ENCODE data around the gene ESR2. TPM values are rescaled to one million over a fixed set of nuclear protein-coding genes. Genes with fewer than 3 reads are reported as not detected.
"Not testable (repeated sequence)": the region's sequence is repeated elsewhere in the genome, so short reads cannot be mapped to it uniquely, and the experiment has no call there.

The ESR2 gene
- total RNA-seq, 4 donors from 2014 or later = 0.51 TPM; not detected in 3

DNA sequence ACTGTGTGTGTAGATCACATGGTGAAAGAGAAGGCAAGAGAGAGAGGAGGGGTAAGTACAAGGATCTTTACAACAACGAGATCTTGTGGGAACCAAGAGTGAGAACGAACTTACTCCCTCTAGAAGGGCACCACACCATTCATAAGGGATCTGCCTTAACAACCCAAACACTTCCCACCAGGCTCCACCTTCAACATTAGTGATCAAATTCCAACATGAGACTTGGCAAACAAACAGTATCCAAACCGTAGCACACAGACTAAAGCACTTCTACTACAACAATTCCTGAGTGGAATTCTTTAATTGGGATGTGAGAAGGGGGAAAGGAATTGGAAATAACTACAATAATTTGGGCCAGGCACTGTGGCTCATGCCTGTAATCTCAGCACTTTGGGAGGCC is 35.0 kb upstream of the ESR2 start:
- in situ Hi-C loops (cut with MboI; ENCODE audit: low sequenced_read_pairs in 4 of 4) = loop anchor here in 1 of 4 donors (25.0 kb wide), 1 partner anchor 308 kb away; no protein-coding TSS in a partner anchor

DNA sequence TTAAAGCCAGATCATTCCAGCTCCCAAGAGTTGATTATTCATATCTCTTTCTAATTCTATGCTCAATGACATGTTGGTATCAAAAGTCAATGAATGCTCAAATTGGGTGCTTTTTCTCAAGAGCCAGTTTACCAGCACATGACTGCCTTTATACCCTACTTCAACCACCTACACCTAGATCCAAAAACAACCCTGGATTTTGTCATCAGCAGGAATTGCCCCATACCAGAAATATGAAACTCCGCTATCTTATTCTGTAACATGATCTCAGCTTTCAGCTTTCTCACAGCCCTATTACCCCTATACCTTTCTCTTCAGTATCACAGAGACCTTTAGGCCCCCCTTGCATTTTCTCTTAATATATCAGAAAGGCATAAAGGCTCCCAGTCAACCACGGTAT is 32.3 kb upstream of the ESR2 start:
- H3K4me1 ChIP-seq = no peaks in the 10 kb centered on the region
- H3K27me3 ChIP-seq = no peaks in the 10 kb centered on the region
- no peaks in the 10 kb centered on the region for H3K9me3 ChIP-seq
- DNase-seq = no peak
- intact Hi-C loops (cut with DNase I; ENCODE audit: low total_unique reads) (no loop called here), in situ Hi-C loops (cut with MboI; ENCODE audit: low sequenced_read_pairs in 4 of 4) (loop anchor here in 1 of 4 donors (25.0 kb wide), 1 partner anchor 311 kb away; no protein-coding TSS in a partner anchor)
- no peak overlapping the region for H3K4me3 ChIP-seq
- H3K27ac ChIP-seq = no peak overlapping the region
- TF ChIP-seq, protein P1, sequence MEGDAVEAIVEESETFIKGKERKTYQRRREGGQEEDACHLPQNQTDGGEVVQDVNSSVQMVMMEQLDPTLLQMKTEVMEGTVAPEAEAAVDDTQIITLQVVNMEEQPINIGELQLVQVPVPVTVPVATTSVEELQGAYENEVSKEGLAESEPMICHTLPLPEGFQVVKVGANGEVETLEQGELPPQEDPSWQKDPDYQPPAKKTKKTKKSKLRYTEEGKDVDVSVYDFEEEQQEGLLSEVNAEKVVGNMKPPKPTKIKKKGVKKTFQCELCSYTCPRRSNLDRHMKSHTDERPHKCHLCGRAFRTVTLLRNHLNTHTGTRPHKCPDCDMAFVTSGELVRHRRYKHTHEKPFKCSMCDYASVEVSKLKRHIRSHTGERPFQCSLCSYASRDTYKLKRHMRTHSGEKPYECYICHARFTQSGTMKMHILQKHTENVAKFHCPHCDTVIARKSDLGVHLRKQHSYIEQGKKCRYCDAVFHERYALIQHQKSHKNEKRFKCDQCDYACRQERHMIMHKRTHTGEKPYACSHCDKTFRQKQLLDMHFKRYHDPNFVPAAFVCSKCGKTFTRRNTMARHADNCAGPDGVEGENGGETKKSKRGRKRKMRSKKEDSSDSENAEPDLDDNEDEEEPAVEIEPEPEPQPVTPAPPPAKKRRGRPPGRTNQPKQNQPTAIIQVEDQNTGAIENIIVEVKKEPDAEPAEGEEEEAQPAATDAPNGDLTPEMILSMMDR (IDR thresholded peaks at IDR 0.05 in 4 of 5, conservative IDR thresholded peaks at IDR 0.05 in 1 of 5) = no peak
- no peak for TF ChIP-seq POLR2A (IDR thresholded peaks at IDR 0.05)
- H3K36me3 ChIP-seq = no peaks in the 10 kb centered on the region
- no peak for ATAC-seq

More for the DNA sequence above, 35.0 kb upstream of the ESR2 start:
- intact Hi-C loops (cut with DNase I; ENCODE audit: low total_unique reads) = no loop called here
- no peak overlapping the region for H3K4me3 ChIP-seq
- no peak overlapping the region for H3K27ac ChIP-seq
- no peaks in the 10 kb centered on the region for H3K4me1 ChIP-seq
- TF ChIP-seq POLR2A (IDR thresholded peaks at IDR 0.05) = no peak
- TF ChIP-seq, protein P1 (IDR thresholded peaks at IDR 0.05 in 4 of 5, conservative IDR thresholded peaks at IDR 0.05 in 1 of 5) = no peak
- H3K36me3 ChIP-seq = no peaks in the 10 kb centered on the region
- ATAC-seq (no peak), DNase-seq (no peak)
- H3K9me3 ChIP-seq = no peaks in the 10 kb centered on the region
- no peaks in the 10 kb centered on the region for H3K27me3 ChIP-seq

DNA sequence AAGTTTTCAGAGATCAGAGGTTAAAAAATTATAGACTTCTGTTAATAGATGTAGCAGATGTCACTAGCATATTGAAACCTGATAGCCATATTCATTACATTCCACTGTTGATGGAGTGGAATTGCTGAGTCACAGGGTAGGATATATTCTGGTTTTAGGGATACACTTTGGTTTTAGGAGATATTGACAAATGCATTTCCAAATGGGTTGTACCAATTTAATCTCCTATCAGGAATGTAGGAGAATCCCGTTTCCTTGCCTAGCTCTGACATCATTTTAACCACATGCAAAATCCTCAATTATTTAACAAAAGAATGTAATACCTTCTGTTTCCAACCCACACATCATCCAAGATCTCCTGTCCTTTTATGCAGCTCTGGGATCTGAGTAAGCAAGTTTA is 30.7 kb upstream of the ESR2 start:
- no peaks in the 10 kb centered on the region for H3K27me3 ChIP-seq
- in situ Hi-C loops (cut with MboI; ENCODE audit: low sequenced_read_pairs in 4 of 4) = loop anchor here (25.0 kb wide), 4 partner anchors 163 to 513 kb away; no protein-coding TSS in a partner anchor

DNA sequence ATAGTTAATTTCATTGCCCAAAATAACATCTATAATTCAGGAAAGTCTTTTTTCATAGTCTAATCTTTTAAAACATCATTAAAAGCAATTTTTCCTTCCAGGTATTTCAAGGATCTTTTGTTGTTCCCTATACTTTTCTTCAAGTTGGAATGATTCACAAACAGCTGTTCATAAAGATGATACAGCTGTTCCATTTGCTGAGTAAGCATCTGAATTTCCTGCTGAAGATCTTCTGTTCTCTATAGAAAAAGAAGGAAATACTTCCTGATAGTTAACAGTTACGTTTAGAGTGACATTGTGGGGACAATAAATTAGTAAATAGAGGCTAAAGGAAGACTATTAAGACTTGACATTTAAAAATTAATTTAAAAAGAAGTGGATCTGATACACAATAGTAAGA is 30.3 kb upstream of the ESR2 start:
- in situ Hi-C loops (cut with MboI; ENCODE audit: low sequenced_read_pairs in 4 of 4) (loop anchor here (25.0 kb wide), 3 partner anchors 162 to 512 kb away; no protein-coding TSS in a partner anchor), intact Hi-C loops (cut with DNase I; ENCODE audit: low total_unique reads) (no loop called here)
- Histone ChIP-seq H3K9me3 (no peaks in the 10 kb centered on the region), H3K27ac (no peak overlapping the region), H3K27me3 (no peaks in the 10 kb centered on the region), H3K36me3 (no peaks in the 10 kb centered on the region), H3K4me3 (no peak overlapping the region), H3K4me1 (no peaks in the 10 kb centered on the region)
- DNase-seq (no peak), ATAC-seq (no peak)
- TF ChIP-seq POLR2A (IDR thresholded peaks at IDR 0.05) = no peak

More for the DNA sequence above, 30.7 kb upstream of the ESR2 start:
- Histone ChIP-seq H3K36me3 (no peaks in the 10 kb centered on the region), H3K4me3 (no peak overlapping the region), H3K27ac (no peak overlapping the region), H3K4me1 (no peaks in the 10 kb centered on the region), H3K9me3 (no peaks in the 10 kb centered on the region)
- ATAC-seq (no peak), DNase-seq (no peak)
- intact Hi-C loops (cut with DNase I; ENCODE audit: low total_unique reads) = no loop called here
- TF ChIP-seq, protein P1 (IDR thresholded peaks at IDR 0.05 in 4 of 5, conservative IDR thresholded peaks at IDR 0.05 in 1 of 5) = no peak
- no peak for TF ChIP-seq POLR2A (IDR thresholded peaks at IDR 0.05)

DNA sequence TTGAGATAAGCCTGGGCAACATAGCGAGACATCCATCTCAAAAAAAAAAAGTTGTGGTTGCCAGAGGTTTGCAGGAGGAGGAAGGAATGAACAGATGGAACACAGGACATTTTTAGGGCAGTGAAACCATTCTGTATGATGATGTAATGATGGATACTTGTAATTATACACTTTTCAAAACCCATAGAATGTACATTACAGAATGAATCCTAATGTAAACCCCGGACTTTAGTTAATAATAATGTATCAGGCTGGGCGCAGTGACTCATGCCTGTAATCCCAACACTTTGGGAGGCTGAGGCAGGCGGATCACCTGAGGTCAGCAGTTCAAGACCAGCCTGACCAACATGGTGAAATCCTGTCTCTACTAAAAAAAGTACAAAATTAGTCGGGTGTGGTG is 26.2 kb upstream of the ESR2 start:
- H3K4me1 ChIP-seq; H3K4me3 ChIP-seq; H3K9me3 ChIP-seq; H3K27ac ChIP-seq; intact Hi-C loops (cut with DNase I; ENCODE audit: low total_unique reads); H3K36me3 ChIP-seq; H3K27me3 ChIP-seq; DNase-seq; ATAC-seq: not testable (repeated sequence)
- in situ Hi-C loops (cut with MboI; ENCODE audit: low sequenced_read_pairs in 4 of 4) = loop anchor here (25.0 kb wide), 3 partner anchors 158 to 508 kb away; no protein-coding TSS in a partner anchor

DNA sequence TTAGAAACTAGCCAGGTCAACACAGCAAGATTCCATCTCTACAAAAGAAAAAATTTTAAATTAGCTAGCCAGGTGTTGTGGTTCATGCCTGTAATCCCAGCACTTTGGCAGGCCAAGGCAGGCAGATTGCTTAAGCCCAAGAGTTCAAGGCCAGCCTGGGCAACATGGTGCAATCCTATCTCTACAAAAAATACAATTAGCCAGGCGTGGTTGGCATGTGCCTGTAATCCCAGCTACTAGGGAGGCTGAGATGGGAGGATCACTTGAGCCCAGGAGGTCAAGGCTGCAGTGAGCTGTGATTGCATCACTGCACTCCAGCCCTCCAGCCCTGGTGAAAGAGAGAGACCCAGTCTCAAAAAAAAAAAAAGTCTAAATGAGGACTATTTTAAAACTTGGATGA is 24.5 kb upstream of the ESR2 start:
- H3K27ac ChIP-seq; DNase-seq; H3K27me3 ChIP-seq; H3K36me3 ChIP-seq; H3K4me1 ChIP-seq; intact Hi-C loops (cut with DNase I; ENCODE audit: low total_unique reads); H3K4me3 ChIP-seq; H3K9me3 ChIP-seq; ATAC-seq: not testable (repeated sequence)
- in situ Hi-C loops (cut with MboI; ENCODE audit: low sequenced_read_pairs in 4 of 4) = loop anchor here (25.0 kb wide), 3 partner anchors 156 to 506 kb away; no protein-coding TSS in a partner anchor
